ENCODE results near the gene TEK. TPM values are rescaled to one million over a fixed set of nuclear protein-coding genes. Genes with fewer than 3 reads are reported as not detected.

Gene TEK
- polyA plus RNA-seq, 2 of the 4 experiments (the other 2 are of a cell fraction) = 0.04 TPM; not detected in 1

DNA sequence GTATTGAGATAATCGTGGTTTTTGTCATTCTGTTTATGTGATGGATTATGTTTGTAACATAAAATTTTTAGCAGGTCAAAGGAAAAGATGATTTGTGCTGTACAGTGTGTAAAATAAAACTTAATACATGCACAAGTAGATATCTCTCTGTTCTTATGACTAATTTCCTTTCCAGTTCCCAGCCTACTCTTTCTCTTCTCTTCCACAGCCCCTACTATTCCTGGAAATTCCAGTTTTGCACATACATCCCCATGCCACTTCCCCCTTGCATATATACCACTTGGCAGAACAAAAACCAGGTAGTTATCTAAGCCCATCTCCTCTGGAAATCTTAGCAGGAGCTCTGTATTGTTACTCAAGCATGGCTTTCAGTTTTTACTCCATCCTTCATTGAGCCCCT, 20.2 kb downstream of the TEK start:
- ATAC-seq (no peak), FAIRE-seq (no peak), DNase-seq (ENCODE audit: low read depth in 1 of 2, low spot score in 1 of 2) (no peak)
- no peak overlapping the region for H3K4me2 ChIP-seq
- H3K4me3 ChIP-seq = no peak overlapping the region
- peaks cover 21% of the 10 kb centered on the region for H3K4me1 ChIP-seq
- 28% methylated on average over 1 of the region's 1 CpG for WGBS (ENCODE audit: missing lambda C conversion rate)
- ChIA-PET CTCF (no interaction called here), POLR2A (no interaction called here)
- H3K9me3 ChIP-seq = no peaks in the 10 kb centered on the region
- no peak for TF ChIP-seq TP53 (CRISPR knock-in tag; IDR thresholded peaks at IDR 0.05)
- TF ChIP-seq SREBF2 (IDR thresholded peaks at IDR 0.05) = no peak
- TF ChIP-seq FOXS1 (CRISPR knock-in tag; IDR thresholded peaks at IDR 0.05) = no peak
- TF ChIP-seq, protein P1, sequence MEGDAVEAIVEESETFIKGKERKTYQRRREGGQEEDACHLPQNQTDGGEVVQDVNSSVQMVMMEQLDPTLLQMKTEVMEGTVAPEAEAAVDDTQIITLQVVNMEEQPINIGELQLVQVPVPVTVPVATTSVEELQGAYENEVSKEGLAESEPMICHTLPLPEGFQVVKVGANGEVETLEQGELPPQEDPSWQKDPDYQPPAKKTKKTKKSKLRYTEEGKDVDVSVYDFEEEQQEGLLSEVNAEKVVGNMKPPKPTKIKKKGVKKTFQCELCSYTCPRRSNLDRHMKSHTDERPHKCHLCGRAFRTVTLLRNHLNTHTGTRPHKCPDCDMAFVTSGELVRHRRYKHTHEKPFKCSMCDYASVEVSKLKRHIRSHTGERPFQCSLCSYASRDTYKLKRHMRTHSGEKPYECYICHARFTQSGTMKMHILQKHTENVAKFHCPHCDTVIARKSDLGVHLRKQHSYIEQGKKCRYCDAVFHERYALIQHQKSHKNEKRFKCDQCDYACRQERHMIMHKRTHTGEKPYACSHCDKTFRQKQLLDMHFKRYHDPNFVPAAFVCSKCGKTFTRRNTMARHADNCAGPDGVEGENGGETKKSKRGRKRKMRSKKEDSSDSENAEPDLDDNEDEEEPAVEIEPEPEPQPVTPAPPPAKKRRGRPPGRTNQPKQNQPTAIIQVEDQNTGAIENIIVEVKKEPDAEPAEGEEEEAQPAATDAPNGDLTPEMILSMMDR (IDR thresholded peaks at IDR 0.05) = no peak
- TF ChIP-seq EP300 (IDR thresholded peaks at IDR 0.05) = no peak
- no peak for TF ChIP-seq KDM5A (IDR thresholded peaks at IDR 0.05)
- no peak overlapping the region for H3K27ac ChIP-seq

DNA sequence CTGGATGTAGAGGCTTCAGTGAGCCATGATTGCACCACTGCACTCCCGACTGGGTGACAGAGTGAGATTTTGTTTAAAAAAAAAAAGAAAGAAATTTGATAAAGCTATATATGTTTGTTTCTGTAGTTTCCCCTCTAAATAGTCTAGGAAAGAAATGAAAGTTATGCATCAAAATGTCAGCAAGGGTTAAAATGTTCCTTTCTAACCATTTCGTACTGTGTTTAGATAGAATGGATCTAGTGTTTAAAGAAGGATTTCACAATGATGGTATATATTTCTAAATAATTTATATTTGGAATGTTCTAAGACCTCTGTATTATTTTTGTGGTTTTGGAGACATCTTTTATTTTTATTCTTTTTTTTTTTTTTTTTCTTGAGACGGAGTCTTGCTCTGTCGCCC, 22.7 kb downstream of the TEK start:
- ATAC-seq = no peak
- no peaks in the 10 kb centered on the region for H3K4me1 ChIP-seq
- 80% methylated on average over 4 of the region's 4 CpGs for WGBS (ENCODE audit: missing lambda C conversion rate)
- ChIA-PET POLR2A (no interaction called here), CTCF (no interaction called here)
- no peak overlapping the region for H3K4me3 ChIP-seq
- TF ChIP-seq ESRRA (IDR thresholded peaks at IDR 0.05; ENCODE audit: borderline replicate concordance, low read length) = no peak
- TF ChIP-seq TP53 (CRISPR knock-in tag; IDR thresholded peaks at IDR 0.05) = no peak
- no peak for TF ChIP-seq HOXB13 (CRISPR knock-in tag; IDR thresholded peaks at IDR 0.05; ENCODE audit: low read depth)
- no peak for TF ChIP-seq CBX8 (IDR thresholded peaks at IDR 0.05)
- no peak for TF ChIP-seq FOSL2 (IDR thresholded peaks at IDR 0.05)
- TF ChIP-seq FOSL2 (CRISPR knock-in tag; IDR thresholded peaks at IDR 0.05) = no peak
- TF ChIP-seq, protein P2, sequence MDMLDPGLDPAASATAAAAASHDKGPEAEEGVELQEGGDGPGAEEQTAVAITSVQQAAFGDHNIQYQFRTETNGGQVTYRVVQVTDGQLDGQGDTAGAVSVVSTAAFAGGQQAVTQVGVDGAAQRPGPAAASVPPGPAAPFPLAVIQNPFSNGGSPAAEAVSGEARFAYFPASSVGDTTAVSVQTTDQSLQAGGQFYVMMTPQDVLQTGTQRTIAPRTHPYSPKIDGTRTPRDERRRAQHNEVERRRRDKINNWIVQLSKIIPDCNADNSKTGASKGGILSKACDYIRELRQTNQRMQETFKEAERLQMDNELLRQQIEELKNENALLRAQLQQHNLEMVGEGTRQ (IDR thresholded peaks at IDR 0.05) = no peak
- no peak for TF ChIP-seq FOSB (CRISPR knock-in tag; IDR thresholded peaks at IDR 0.05)
- TF ChIP-seq RARB (CRISPR knock-in tag; IDR thresholded peaks at IDR 0.05) = no peak
- no peak for TF ChIP-seq EHMT2 (IDR thresholded peaks at IDR 0.05; ENCODE audit: low read depth)
- TF ChIP-seq BHLHE40 (IDR thresholded peaks at IDR 0.05; ENCODE audit: low read depth, low read length) = no peak
- TF ChIP-seq RAD21 (conservative IDR thresholded peaks at IDR 0.05 in 1 of 2, IDR thresholded peaks at IDR 0.05 in 1 of 2) = no peak
- TF ChIP-seq NPAS2 (CRISPR knock-in tag; IDR thresholded peaks at IDR 0.05; ENCODE audit: borderline replicate concordance) = no peak
- no peak for TF ChIP-seq ZFP36 (IDR thresholded peaks at IDR 0.05; ENCODE audit: borderline replicate concordance, partially characterized antibody)
- TF ChIP-seq GATA3 (IDR thresholded peaks at IDR 0.05; ENCODE audit: borderline replicate concordance) = no peak
- TF ChIP-seq MAZ (IDR thresholded peaks at IDR 0.05; ENCODE audit: borderline replicate concordance, low read depth, low read length) = no peak
- TF ChIP-seq, protein P3, sequence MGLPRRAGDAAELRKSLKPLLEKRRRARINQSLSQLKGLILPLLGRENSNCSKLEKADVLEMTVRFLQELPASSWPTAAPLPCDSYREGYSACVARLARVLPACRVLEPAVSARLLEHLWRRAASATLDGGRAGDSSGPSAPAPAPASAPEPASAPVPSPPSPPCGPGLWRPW (IDR thresholded peaks at IDR 0.05) = no peak
- TF ChIP-seq, protein P4, sequence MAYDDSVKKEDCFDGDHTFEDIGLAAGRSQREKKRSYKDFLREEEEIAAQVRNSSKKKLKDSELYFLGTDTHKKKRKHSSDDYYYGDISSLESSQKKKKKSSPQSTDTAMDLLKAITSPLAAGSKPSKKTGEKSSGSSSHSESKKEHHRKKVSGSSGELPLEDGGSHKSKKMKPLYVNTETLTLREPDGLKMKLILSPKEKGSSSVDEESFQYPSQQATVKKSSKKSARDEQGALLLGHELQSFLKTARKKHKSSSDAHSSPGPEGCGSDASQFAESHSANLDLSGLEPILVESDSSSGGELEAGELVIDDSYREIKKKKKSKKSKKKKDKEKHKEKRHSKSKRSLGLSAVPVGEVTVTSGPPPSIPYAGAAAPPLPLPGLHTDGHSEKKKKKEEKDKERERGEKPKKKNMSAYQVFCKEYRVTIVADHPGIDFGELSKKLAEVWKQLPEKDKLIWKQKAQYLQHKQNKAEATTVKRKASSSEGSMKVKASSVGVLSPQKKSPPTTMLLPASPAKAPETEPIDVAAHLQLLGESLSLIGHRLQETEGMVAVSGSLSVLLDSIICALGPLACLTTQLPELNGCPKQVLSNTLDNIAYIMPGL (CRISPR knock-in tag; IDR thresholded peaks at IDR 0.05; ENCODE audit: borderline replicate concordance) = no peak
- TF ChIP-seq MAFK (IDR thresholded peaks at IDR 0.05; ENCODE audit: partially characterized antibody) = no peak
- H3K9me3 ChIP-seq = no peaks in the 10 kb centered on the region
- FAIRE-seq = no peak
- no peak for DNase-seq (ENCODE audit: low read depth in 1 of 2, low spot score in 1 of 2)
- no peak overlapping the region for H3K4me2 ChIP-seq
- H3K27ac ChIP-seq = no peak overlapping the region
